HG02642 (cell line): ENCODE data around the gene FAM20C.

Experiments
- ATAC-seq: cut with Tn5 transposase; IDR thresholded peaks from one replicate; pipeline ENCODE4 v1.9.1; 2021; ENCODE audit warnings: mild to moderate bottlenecking; ENCODE audit not compliant: unreplicated experiment, poor library complexity

FAM20C gene

GRCh38 chr7:157771-158625 is 34.4 kb upstream of the FAM20C start:
- no peak for ATAC-seq

GRCh38 chr7:158771-159170 is 33.6 kb upstream of the FAM20C start:
- no peak for ATAC-seq

GRCh38 chr7:159370-160270 is 32.8 kb upstream of the FAM20C start:
- ATAC-seq: no peak

GRCh38 chr7:160958-161725 is 31.2 kb upstream of the FAM20C start:
- no peak for ATAC-seq

GRCh38 chr7:162632-163297 is 29.6 kb upstream of the FAM20C start:
- no peak for ATAC-seq

- no peak for ATAC-seq
Measured at GRCh38 chr7:163298-163695, 29.1 kb upstream of the FAM20C start.

- ATAC-seq: no peak
Measured at GRCh38 chr7:163971-164881, 28.1 kb upstream of the FAM20C start.

GRCh38 chr7:164882-165660 is 27.3 kb upstream of the FAM20C start:
- ATAC-seq: no peak

- no peak for ATAC-seq
Measured at GRCh38 chr7:165661-166337, 26.6 kb upstream of the FAM20C start.

- ATAC-seq: no peak
Measured at GRCh38 chr7:166338-167060, 25.9 kb upstream of the FAM20C start.

GRCh38 chr7:167090-167855 is 25.1 kb upstream of the FAM20C start:
- ATAC-seq: no peak

GRCh38 chr7:167976-168791 is 24.2 kb upstream of the FAM20C start:
- ATAC-seq: no peak

GRCh38 chr7:169276-170172 is 22.8 kb upstream of the FAM20C start:
- ATAC-seq: no peak

- no peak for ATAC-seq
Measured at GRCh38 chr7:170551-171363, 21.6 kb upstream of the FAM20C start.
